Measurements from ENCODE around the gene ANKLE1.

- TF ChIP-seq SIN3A (IDR thresholded peaks at IDR 0.05; ENCODE audit: borderline replicate concordance, insufficient read depth, low read length) (no peak), POLR2AphosphoS5 (IDR thresholded peaks at IDR 0.05; ENCODE audit: low read depth, low read length) (no peak), TAF1 (IDR thresholded peaks at IDR 0.05; ENCODE audit: borderline replicate concordance, insufficient read depth, low read length) (no peak), REST (IDR thresholded peaks at IDR 0.05; ENCODE audit: insufficient read depth in 1 of 2, low read depth in 2 of 2, low read length in 2 of 2) (no peak)
Observed at GRCh38 chr19:17312189-17313113, 30.8 kb downstream of the ANKLE1 start.
